ENCODE results near the gene GRAP. TPM values are rescaled to one million over a fixed set of nuclear protein-coding genes. Genes with fewer than 3 reads are reported as not detected.
"Not testable (repeated sequence)": the region's sequence is repeated elsewhere in the genome, so short reads cannot be mapped to it uniquely, and the experiment has no call there.

GRAP gene
- total and polyA plus RNA-seq, 12 donors = 0.99 to 3.7 (median 2.3) TPM

DNA sequence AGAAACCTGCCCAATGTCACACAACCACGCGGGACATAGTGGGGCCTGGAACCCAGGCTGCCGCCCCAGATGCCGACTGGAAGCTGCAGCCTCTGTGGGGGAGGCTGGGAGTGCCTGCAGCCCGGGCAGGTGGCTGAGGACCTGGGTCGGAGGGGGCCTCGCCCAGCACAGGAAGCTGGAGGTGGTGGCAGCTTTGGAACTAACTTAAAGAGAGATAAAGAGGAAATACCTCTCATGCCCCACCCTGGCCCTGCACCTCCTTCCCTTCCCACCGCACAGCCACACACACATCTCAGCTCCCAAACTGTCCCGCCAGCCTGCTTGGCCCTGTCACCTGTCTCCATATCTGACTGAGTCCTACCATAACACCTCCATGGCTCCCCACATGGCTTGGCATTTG, 6.4 kb downstream of the GRAP start:
- ATAC-seq; H3K9me3 ChIP-seq; intact Hi-C loops (cut with DNase I); H3K4me3 ChIP-seq; H3K27ac ChIP-seq; H3K4me1 ChIP-seq; H3K36me3 ChIP-seq; DNase-seq; H3K27me3 ChIP-seq: not testable (repeated sequence)
- WGBS, 2 donors = no CpG with 5 or more reads among the region's 9 CpGs

DNA sequence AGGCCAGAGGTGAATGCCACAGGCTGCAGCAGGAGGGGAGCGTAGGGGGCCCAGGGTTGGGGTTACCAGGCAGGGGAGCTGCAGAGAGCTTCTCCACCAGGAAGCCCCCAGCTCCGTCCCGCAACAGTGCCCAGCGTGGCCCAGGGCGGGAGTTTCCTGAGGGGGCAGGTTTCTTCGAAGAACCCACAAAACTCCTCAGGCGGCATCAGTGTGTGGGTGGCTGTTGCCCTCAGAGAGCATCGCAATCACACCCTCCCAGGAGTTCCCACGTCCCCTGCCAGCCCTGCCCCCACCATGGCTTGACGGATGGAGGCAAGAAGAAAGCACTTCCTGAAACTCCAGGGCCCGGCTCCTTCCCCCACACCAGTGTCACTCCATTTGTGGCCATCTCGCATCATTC, 8.0 kb downstream of the GRAP start:
- H3K4me3 ChIP-seq; intact Hi-C loops (cut with DNase I); H3K27ac ChIP-seq; H3K9me3 ChIP-seq; DNase-seq; H3K4me1 ChIP-seq; H3K27me3 ChIP-seq; H3K36me3 ChIP-seq: not testable (repeated sequence)
- WGBS, 2 donors = no CpG with 5 or more reads among the region's 12 CpGs
- peak in 4 of 8 donors; percentile 5 to 13 (median 8) for ATAC-seq

DNA sequence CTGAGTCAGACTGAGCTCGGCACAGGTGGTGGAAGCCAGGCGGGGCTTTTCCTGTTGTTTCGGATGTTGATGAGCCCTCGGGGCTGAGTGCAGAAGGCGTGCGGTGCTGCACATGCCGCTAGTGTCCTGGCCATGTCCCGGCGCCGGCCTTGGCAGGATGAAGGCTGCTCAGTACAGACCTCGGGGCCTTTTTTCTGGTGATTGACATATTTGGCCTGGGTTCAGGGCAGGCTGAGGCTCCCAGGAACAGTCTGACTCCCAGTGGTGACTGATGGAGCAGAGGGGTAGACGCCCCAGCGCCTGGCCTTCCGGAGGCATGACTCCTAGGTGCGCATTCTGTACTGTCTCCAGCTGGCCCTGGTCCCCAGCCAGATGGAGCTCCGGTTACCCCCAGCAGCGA, 8.8 kb downstream of the GRAP start:
- H3K4me3 ChIP-seq; DNase-seq; H3K9me3 ChIP-seq; H3K36me3 ChIP-seq; H3K27me3 ChIP-seq; intact Hi-C loops (cut with DNase I); H3K4me1 ChIP-seq; H3K27ac ChIP-seq: not testable (repeated sequence)
- ATAC-seq = peak; percentile 54 to 85 (median 77)
- WGBS, 2 donors = no CpG with 5 or more reads among the region's 17 CpGs

DNA sequence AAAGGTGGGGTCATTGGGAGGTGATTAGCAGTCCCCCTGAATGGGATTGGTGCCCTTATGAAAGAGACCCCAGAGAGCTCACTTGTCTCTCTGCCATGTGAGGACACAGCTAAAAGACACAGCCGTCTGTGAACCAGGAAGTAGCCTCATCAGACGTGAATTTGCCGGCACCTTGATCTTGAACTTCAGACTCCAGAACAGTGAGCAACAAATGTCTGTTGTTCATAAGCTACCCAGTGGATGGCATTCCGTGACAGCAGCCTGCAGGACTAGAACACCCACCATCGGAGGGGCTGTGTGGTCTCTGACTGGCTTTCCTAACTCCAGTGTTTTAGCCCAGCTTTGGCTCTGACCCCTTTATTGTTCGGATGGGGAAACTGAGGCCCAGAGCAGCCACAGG, 9.2 kb downstream of the GRAP start:
- not testable (repeated sequence) for ATAC-seq, DNase-seq

DNA sequence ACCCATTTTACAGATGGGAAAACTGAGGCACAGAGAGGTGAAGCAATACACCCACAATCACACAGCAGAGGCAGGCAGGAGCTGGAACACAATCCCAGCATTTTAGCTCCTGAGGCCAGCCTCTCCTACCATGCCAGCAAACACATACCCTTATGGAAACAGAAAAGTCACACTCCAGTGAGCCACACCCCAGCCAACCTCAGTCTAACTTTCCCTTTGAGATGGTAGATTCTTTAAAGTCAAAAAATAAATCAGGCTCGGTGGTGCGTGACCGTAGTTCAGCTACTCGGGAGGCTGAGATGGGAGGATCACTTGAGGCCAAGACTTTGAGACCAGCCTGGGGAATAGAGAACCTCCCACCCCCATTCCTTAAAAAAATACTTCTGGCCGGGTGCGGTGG, 10.6 kb downstream of the GRAP start:
- DNase-seq; H3K36me3 ChIP-seq; H3K4me3 ChIP-seq; H3K4me1 ChIP-seq; intact Hi-C loops (cut with DNase I); H3K27me3 ChIP-seq; ATAC-seq; H3K27ac ChIP-seq; H3K9me3 ChIP-seq: not testable (repeated sequence)
- no CpG with 5 or more reads among the region's 6 CpGs for WGBS, 2 donors

More for the DNA sequence above, 9.2 kb downstream of the GRAP start:
- H3K4me3 ChIP-seq; H3K4me1 ChIP-seq; H3K27ac ChIP-seq; H3K27me3 ChIP-seq; H3K36me3 ChIP-seq; intact Hi-C loops (cut with DNase I); H3K9me3 ChIP-seq: not testable (repeated sequence)
- no CpG with 5 or more reads among the region's 6 CpGs for WGBS, 2 donors

DNA sequence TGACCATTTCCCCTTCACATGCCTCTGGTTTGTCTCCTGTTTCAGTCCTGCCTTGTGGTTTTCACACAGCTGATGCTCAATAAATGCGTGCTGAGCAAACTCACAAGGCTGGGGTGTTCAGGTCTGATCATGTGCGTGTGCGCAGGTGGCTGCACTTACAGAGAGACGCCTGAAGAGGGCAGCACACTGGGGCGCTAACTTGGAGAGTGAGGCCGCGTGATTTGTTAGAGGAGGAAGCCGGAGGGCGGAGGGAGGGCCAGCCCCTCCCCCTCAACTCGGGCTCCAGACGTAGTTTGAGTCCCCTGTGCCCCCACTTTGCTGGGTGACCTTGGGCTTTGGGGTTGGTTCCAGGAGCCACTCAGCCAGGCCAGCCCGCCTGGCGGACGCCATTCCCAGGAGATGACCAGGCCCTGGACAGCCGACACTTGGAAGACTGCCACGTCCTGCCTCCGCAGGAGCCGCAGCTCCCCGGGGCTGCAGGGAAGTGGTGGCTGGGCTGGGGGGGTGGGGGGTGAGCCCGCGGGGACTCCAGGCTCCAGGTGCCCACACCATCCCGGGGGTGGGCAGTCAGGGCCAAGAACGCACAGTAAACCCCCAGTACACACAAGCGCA, 14.3 kb downstream of the GRAP start:
- H3K36me3 ChIP-seq; intact Hi-C loops (cut with DNase I); DNase-seq; H3K4me1 ChIP-seq; H3K27me3 ChIP-seq; H3K9me3 ChIP-seq; H3K4me3 ChIP-seq: not testable (repeated sequence)
- 17 to 19% methylated on average over 1 to 3 of the region's 24 CpGs for WGBS, 2 donors
- H3K27ac ChIP-seq = peak overlapping the region in 2 of 10 donors; percentile 44 to 53
- ATAC-seq = peak; percentile 75 to 93 (median 91)

DNA sequence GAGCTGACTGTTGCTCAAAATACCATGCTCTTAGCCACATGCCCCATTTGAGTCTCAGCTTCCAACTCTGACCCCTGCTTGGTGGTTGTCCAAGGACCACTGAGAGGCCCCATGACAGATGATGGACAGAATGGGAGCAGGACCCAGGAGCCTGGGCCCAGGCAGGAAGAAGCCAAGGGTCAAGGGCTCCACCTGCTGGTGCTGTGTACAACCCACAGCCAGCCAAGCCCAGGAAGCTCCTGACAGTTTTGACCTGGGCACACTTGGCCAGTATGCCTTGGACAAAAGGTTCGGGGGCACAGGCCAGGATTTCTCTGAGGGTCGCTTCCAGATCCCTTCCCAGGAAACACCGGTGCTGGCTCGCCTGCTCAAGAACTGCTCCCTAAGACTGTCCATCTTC, 15.0 kb downstream of the GRAP start:
- TF ChIP-seq, protein P1, sequence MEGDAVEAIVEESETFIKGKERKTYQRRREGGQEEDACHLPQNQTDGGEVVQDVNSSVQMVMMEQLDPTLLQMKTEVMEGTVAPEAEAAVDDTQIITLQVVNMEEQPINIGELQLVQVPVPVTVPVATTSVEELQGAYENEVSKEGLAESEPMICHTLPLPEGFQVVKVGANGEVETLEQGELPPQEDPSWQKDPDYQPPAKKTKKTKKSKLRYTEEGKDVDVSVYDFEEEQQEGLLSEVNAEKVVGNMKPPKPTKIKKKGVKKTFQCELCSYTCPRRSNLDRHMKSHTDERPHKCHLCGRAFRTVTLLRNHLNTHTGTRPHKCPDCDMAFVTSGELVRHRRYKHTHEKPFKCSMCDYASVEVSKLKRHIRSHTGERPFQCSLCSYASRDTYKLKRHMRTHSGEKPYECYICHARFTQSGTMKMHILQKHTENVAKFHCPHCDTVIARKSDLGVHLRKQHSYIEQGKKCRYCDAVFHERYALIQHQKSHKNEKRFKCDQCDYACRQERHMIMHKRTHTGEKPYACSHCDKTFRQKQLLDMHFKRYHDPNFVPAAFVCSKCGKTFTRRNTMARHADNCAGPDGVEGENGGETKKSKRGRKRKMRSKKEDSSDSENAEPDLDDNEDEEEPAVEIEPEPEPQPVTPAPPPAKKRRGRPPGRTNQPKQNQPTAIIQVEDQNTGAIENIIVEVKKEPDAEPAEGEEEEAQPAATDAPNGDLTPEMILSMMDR (IDR thresholded peaks at IDR 0.05) = peak in 8 of 9 donors; percentile 22 to 52 (median 43)
- no CpG with 5 or more reads among the region's 4 CpGs for WGBS, 2 donors
- H3K9me3 ChIP-seq; H3K4me1 ChIP-seq; H3K36me3 ChIP-seq; intact Hi-C loops (cut with DNase I); H3K4me3 ChIP-seq; H3K27me3 ChIP-seq: not testable (repeated sequence)
- DNase-seq = peak; percentile 58 to 72
- peak overlapping the region in 2 of 10 donors; percentile 41 to 53 for H3K27ac ChIP-seq
- ATAC-seq = peak; percentile 74 to 92 (median 86)

DNA sequence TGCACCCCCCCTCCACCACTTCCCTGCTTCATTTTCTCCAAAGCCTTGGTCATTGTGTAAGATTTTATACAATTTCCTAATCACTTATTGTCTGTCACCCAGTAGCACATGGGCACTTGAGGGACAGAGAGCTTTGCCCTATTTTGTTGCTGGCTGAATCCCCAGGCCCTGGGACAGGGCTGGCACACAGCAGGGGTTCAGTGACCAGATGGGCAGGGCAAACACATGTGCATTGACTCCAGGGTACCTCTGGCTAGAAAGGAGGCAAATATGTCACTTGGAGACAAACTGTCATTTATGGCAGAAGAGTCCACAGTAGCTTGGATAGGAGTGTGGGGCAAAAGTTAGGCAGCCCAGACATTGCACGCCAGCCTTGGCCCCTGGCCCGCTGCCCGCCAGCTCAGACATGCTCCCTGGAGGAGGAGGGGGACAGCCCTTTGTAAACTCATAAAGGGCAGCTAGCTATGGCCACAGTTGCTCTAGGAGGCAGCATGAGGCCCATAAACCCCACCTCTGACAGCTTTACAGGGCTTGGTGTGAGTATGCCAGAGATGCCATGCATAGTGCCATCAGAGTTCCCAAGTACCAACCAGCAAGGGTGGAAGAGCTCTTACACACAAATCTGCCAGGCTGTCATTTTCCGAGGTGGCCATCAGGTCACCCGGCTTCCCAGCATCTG, 15.8 kb downstream of the GRAP start:
- intact Hi-C loops (cut with DNase I); H3K4me3 ChIP-seq; H3K4me1 ChIP-seq; H3K27ac ChIP-seq; H3K36me3 ChIP-seq; H3K9me3 ChIP-seq; DNase-seq; ATAC-seq; H3K27me3 ChIP-seq: not testable (repeated sequence)
- WGBS, 2 donors = 71 to 74% methylated on average over 1 to 2 of the region's 5 CpGs

DNA sequence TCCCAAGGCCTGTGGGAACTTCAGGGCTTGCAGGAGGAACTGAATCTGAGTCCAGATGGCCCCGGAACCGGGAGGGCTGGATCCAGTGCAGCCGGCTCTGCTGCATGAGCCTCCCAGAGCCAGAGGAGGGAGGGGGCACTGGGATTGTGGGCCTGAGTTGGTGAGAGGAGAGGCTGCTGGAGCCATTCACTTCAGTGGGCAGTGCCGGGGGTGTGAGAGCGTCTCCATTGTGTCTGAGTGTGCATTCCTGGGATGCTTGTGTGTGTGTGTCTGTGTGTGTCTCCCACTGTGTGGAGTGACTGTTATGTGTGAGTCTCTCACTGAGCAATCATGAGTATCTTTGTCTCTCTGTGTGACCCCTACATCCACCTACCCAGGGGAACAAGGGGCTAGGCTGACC, 17.0 kb downstream of the GRAP start:
- H3K4me1 ChIP-seq, H3K27ac ChIP-seq, H3K27me3 ChIP-seq, DNase-seq, H3K9me3 ChIP-seq, H3K4me3 ChIP-seq, H3K36me3 ChIP-seq, ATAC-seq: not testable (repeated sequence)
- 18 to 38% methylated on average over 2 of the region's 5 CpGs for WGBS, 2 donors
- intact Hi-C loops (cut with DNase I) = loop anchor here in 1 of 10 donors (10.0 kb wide), 1 partner anchor 55 kb away; no protein-coding TSS in a partner anchor

DNA sequence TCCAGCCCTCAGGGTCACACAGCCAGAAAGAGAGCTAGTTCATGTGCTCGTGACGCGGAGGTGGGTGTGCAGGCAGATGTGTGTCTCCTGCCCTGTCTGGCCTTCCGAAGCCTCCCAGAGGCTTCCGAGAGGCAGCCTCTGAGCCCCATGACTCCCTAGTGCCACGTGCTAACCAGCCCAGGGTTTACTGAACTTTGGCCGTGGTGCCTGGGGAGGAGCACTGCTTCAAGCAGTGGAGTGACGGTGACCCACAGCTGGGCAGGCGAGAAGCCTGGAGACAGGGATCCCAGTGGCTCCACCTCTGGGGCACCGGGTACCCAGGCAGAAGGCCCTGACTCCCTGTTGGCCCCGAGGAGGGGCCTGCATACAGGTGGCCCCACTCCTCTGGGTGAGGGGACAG, 18.1 kb downstream of the GRAP start:
- ATAC-seq, H3K4me1 ChIP-seq, H3K36me3 ChIP-seq, H3K4me3 ChIP-seq, DNase-seq, H3K27ac ChIP-seq, H3K27me3 ChIP-seq, H3K9me3 ChIP-seq: not testable (repeated sequence)
- WGBS, 2 donors = no CpG with 5 or more reads among the region's 11 CpGs
- intact Hi-C loops (cut with DNase I) = loop anchor here in 1 of 10 donors (10.0 kb wide), 1 partner anchor 54 kb away; no protein-coding TSS in a partner anchor
